ENCODE results near the gene HIC2.
"Not testable (repeated sequence)": the region's sequence is repeated elsewhere in the genome, so short reads cannot be mapped to it uniquely, and the experiment has no call there.

Gene HIC2

DNA sequence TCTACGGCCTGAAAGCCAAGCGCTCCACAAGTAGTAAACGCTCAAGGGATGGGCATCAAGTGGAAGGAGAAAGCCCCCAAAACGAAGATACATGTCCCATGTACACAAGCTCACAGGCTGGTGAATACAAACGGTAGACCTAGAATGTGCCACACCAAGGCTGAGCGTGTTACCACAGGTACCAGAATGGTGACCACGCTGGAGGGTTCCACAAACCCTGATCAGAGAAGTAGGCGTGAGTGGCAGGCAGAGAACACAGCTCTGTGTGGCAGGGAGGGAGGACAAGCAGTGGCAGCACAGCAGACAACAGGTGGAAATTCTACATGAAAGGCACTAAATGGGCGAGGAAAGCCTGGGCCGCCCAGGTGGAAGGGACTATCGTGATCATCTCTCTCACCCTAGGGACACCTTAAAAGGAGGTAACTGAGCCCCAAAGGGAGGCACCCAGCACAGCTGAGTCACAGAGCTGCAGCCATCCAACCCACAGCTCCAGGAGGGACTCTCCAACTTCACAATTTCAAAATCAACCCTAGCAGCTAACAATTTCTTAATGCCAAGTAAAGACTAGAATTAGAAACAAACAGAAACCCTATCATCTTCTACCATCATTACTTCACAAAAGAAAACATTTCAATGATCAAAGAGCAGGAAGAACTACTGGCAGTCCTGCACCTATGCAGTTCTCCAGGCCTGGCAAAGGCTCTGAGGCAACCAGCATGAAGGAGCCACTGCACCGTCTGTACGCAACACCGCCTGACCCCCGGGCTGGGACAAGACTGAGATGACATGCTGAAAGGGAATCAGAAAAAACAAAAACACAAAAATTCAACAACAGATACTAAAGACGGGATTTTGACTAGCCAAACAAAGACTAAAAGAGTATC lies 82.7 kb downstream of the HIC2 start:
- in situ Hi-C loops (cut with HindIII; ENCODE audit: low pct_ligation_motif_present, low sequenced_read_pairs); H3K4me3 ChIP-seq (ENCODE audit: low read depth, low read length); H3K36me3 ChIP-seq (replicated peaks); H3K27me3 ChIP-seq (replicated peaks); DNase-seq; H3K27ac ChIP-seq: not testable (repeated sequence)

All from brain microvascular endothelial cell (primary cell).